GM10847 (cell line): ENCODE measurements around the gene CHRM5.

Experiments
- POLR2A ChIP-seq: IDR thresholded peaks from 2 replicates; pipeline ENCODE4 v1.6.1; 2011; ENCODE audit not compliant: insufficient read length; ENCODE audit errors: extremely low read depth

CHRM5 gene

GRCh38 chr15:34019369-34019990, 51.2 kb downstream of the CHRM5 start:
- no peak for TF ChIP-seq POLR2A

- TF ChIP-seq POLR2A: no peak
Measured at GRCh38 chr15:34023907-34024306, 55.6 kb downstream of the CHRM5 start.

- TF ChIP-seq POLR2A: no peak
Measured at GRCh38 chr15:34025252-34025651, 57.0 kb downstream of the CHRM5 start.

GRCh38 chr15:34027606-34028005, 59.3 kb downstream of the CHRM5 start:
- no peak for TF ChIP-seq POLR2A

- no peak for TF ChIP-seq POLR2A
Measured at GRCh38 chr15:34031987-34032760, 63.9 kb downstream of the CHRM5 start.

- peak; percentile 85 for TF ChIP-seq POLR2A
Measured at GRCh38 chr15:34038023-34038870, 70.0 kb downstream of the CHRM5 start.

GRCh38 chr15:34038871-34039789, 70.8 kb downstream of the CHRM5 start, which contains the start of gene AVEN:
AVEN (minus strand) TSS chr15:34039204; CDS start chr15:34039046, 158 bp downstream.
- no peak for TF ChIP-seq POLR2A

GRCh38 chr15:34039790-34040113, 71.5 kb downstream of the CHRM5 start:
- no peak for TF ChIP-seq POLR2A

GRCh38 chr15:34043391-34043790, 75.1 kb downstream of the CHRM5 start:
- TF ChIP-seq POLR2A: no peak

GRCh38 chr15:34043813-34044212, 75.5 kb downstream of the CHRM5 start:
- TF ChIP-seq POLR2A: no peak

- no peak for TF ChIP-seq POLR2A
Measured at GRCh38 chr15:34046471-34047145, 78.3 kb downstream of the CHRM5 start.

- TF ChIP-seq POLR2A: no peak
Measured at GRCh38 chr15:34047893-34048775, 79.8 kb downstream of the CHRM5 start.

- no peak for TF ChIP-seq POLR2A
Measured at GRCh38 chr15:34049112-34049511, 80.8 kb downstream of the CHRM5 start.

GRCh38 chr15:34054081-34054707, 85.9 kb downstream of the CHRM5 start:
- no peak for TF ChIP-seq POLR2A
